ENCODE results near the gene FRAT2.

GRCh38 chr10:97336942-97337831, 2.7 kb upstream of the FRAT2 start:
- TF ChIP-seq ZNF274 (IDR thresholded peaks at IDR 0.05; ENCODE audit: low read depth, low read length) (no peak), YY1 (IDR thresholded peaks at IDR 0.05; ENCODE audit: insufficient read depth, insufficient read length) (no peak), SUZ12 (IDR thresholded peaks at IDR 0.05; ENCODE audit: extremely low read depth, insufficient read depth, insufficient read length) (no peak)
